ENCODE data around the gene PHKA1.

GRCh38 chrX:72716766-72717165 is 2.7 kb upstream of the PHKA1 start:
- TF ChIP-seq CTCF (IDR thresholded peaks at IDR 0.05) (no peak), EZH2 (IDR thresholded peaks at IDR 0.05; ENCODE audit: borderline replicate concordance, insufficient read depth, low read depth, low read length, poor library complexity, severe bottlenecking) (no peak)
